Measurements from ENCODE around the gene CGB1.
A peak's percentile ranks its signal among the peaks of the same experiment; 100 is the strongest.
"Not testable (repeated sequence)": the region's sequence is repeated elsewhere in the genome, so short reads cannot be mapped to it uniquely, and the experiment has no call there.

Gene CGB1

GRCh38 chr19:49036815-49037214 lies at the start of gene CGB1:
Gene CGB1 (minus strand): TSS chr19:49036895. CDS start chr19:49036711, 184 bp downstream.
- peak; percentile 61 for DNase-seq

GRCh38 chr19:49086296-49086695 lies 49.6 kb upstream of the CGB1 start:
- no peak for DNase-seq

GRCh38 chr19:49085868-49086232 lies 49.2 kb upstream of the CGB1 start:
- no peak for DNase-seq

GRCh38 chr19:49085020-49085867 lies 48.5 kb upstream of the CGB1 start, which contains the start of gene SNRNP70:
Gene SNRNP70 (plus strand): TSS chr19:49085451. CDS start chr19:49086415, 964 bp downstream.
- peak; percentile 98 for DNase-seq

- no peak for DNase-seq
Measured at GRCh38 chr19:49084206-49085019, 47.7 kb upstream of the CGB1 start.

GRCh38 chr19:49081273-49081672 lies 44.6 kb upstream of the CGB1 start:
- no peak for DNase-seq

GRCh38 chr19:49080392-49080791 lies 43.7 kb upstream of the CGB1 start:
- no peak for DNase-seq

- DNase-seq, result not testable (repeated sequence)
Measured at GRCh38 chr19:49074869-49075268, 38.2 kb upstream of the CGB1 start.

GRCh38 chr19:49073514-49074378 lies 37.1 kb upstream of the CGB1 start:
- DNase-seq, result no peak

GRCh38 chr19:49071860-49072547 lies 35.3 kb upstream of the CGB1 start:
- DNase-seq, result peak; percentile 37

GRCh38 chr19:49070416-49070815 lies 33.7 kb upstream of the CGB1 start:
- no peak for DNase-seq

- DNase-seq, result no peak
Measured at GRCh38 chr19:49069026-49069425, 32.3 kb upstream of the CGB1 start.

- DNase-seq, result no peak
Measured at GRCh38 chr19:49067554-49067953, 30.9 kb upstream of the CGB1 start.

GRCh38 chr19:49065905-49066512 lies 29.3 kb upstream of the CGB1 start:
- DNase-seq, result no peak

GRCh38 chr19:49064768-49065611 lies 28.3 kb upstream of the CGB1 start, which contains the start of gene NTF4:
Gene NTF4 (minus strand): TSS chr19:49064818. CDS start chr19:49061997, 2,821 bp downstream.
- DNase-seq, result no peak

- DNase-seq, result no peak
Measured at GRCh38 chr19:49064029-49064629, 27.4 kb upstream of the CGB1 start.

GRCh38 chr19:49061445-49061844 lies 24.8 kb upstream of the CGB1 start:
- DNase-seq, result no peak

GRCh38 chr19:49061000-49061399 lies 24.3 kb upstream of the CGB1 start:
- DNase-seq, result no peak

GRCh38 chr19:49059053-49059452 lies 22.4 kb upstream of the CGB1 start:
- no peak for DNase-seq

GRCh38 chr19:49058562-49058961 lies 21.9 kb upstream of the CGB1 start:
- no peak for DNase-seq

All from activated T-cell treated with anti-CD3 and anti-CD28 coated beads, Interleukin-2, amount 50 U/mL, for 1 hour (primary cell).